Measurements from ENCODE around the gene RGS12.

RGS12 gene

GRCh38 chr4:3305610-3306371, 13.0 kb downstream of the RGS12 start:
- no peak overlapping the region for H3K4me3 Mint-ChIP-seq
- H3K4me1 Mint-ChIP-seq (ENCODE audit: low read depth), result peaks cover 27% of the 10 kb centered on the region
- H3K9me3 Mint-ChIP-seq, result no peaks in the 10 kb centered on the region
- no peak overlapping the region for H3K27ac Mint-ChIP-seq
- peaks cover 38% of the 10 kb centered on the region for H3K27me3 Mint-ChIP-seq (ENCODE audit: low read depth)
- no peaks in the 10 kb centered on the region for H3K36me3 Mint-ChIP-seq (ENCODE audit: low read depth)

DNA sequence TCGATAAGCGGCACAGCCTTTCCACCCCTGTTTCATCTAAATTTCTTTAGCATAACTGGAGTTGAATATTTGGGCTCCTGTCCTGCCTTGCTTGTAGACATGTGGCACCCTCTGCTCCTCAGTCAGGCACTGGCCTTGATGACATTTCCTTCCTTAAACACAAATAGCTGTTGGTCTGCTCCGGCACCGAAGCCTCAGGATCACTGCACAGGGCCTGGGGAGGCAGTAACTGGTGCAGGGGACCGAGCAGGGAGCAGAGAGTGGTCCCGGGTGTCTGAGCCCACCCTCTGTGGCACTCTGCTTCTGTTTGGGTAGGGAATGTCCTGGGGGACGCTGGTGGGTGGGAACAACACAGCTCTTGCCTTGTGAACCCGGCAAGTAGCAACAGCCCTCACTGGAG, 13.6 kb downstream of the RGS12 start:
- Mint-ChIP-seq H3K4me3 (no peak overlapping the region), H3K27me3 (ENCODE audit: low read depth) (peaks cover 33% of the 10 kb centered on the region), H3K4me1 (ENCODE audit: low read depth) (peaks cover 22% of the 10 kb centered on the region), H3K36me3 (ENCODE audit: low read depth) (no peaks in the 10 kb centered on the region), H3K27ac (no peak overlapping the region), H3K9me3 (no peaks in the 10 kb centered on the region)

DNA sequence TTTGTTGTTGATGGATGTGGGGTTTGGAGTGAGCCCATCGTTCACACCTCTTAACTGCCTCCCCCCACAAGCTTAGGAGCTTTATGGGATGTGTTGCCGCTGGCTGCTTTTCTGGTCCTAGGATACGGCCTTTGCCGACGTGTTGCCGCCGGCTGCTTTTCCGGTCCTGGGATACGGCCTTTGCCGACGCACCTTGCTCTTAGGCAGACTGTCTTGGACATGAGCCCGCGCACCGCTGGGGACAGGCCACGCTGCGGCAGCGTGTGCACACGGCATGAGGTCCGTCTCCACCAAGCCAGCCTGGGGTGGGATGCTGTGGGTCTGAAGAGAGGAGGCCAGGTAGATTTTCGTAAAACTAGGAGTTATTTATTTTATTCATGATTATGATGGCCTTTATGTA, 14.2 kb downstream of the RGS12 start:
- no peaks in the 10 kb centered on the region for H3K9me3 Mint-ChIP-seq
- no peak overlapping the region for H3K4me3 Mint-ChIP-seq
- H3K4me1 Mint-ChIP-seq (ENCODE audit: low read depth), result peaks cover 17% of the 10 kb centered on the region
- peaks cover 29% of the 10 kb centered on the region for H3K27me3 Mint-ChIP-seq (ENCODE audit: low read depth)
- H3K36me3 Mint-ChIP-seq (ENCODE audit: low read depth), result no peaks in the 10 kb centered on the region
- H3K27ac Mint-ChIP-seq, result no peak overlapping the region

GRCh38 chr4:3307486-3307885, 14.7 kb downstream of the RGS12 start:
- Mint-ChIP-seq H3K4me1 (ENCODE audit: low read depth) (peaks cover 14% of the 10 kb centered on the region), H3K27me3 (ENCODE audit: low read depth) (peaks cover 26% of the 10 kb centered on the region), H3K36me3 (ENCODE audit: low read depth) (no peaks in the 10 kb centered on the region), H3K4me3 (no peak overlapping the region), H3K9me3 (no peaks in the 10 kb centered on the region), H3K27ac (no peak overlapping the region)

GRCh38 chr4:3307891-3308575, 15.2 kb downstream of the RGS12 start:
- no peaks in the 10 kb centered on the region for H3K36me3 Mint-ChIP-seq (ENCODE audit: low read depth)
- H3K27ac Mint-ChIP-seq, result no peak overlapping the region
- H3K27me3 Mint-ChIP-seq (ENCODE audit: low read depth), result peaks cover 22% of the 10 kb centered on the region
- H3K4me1 Mint-ChIP-seq (ENCODE audit: low read depth), result peaks cover 9% of the 10 kb centered on the region
- H3K4me3 Mint-ChIP-seq, result no peak overlapping the region
- H3K9me3 Mint-ChIP-seq, result no peaks in the 10 kb centered on the region

DNA sequence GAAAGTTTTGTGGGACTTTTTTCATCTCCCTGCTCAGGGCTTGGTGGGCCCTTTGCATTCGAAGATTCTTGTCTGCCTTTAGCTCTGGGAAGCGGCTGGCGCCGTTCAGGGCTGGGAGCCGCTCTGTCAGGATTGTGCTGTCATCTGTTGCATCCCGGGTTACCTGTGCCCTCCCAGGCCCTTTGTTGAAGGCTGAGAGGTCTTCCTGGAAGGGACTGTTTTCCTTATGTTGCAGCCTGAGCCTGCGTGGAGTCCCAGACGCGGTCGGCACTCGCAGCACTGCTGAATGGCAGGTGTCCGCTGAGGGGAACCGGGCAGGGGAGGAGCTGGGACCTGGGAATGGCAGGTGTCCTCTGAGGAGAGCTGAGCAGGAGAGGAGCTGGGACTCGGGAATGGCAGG, 15.9 kb downstream of the RGS12 start:
- no peaks in the 10 kb centered on the region for H3K9me3 Mint-ChIP-seq
- peaks cover 3% of the 10 kb centered on the region for H3K4me1 Mint-ChIP-seq (ENCODE audit: low read depth)
- H3K27ac Mint-ChIP-seq, result no peak overlapping the region
- no peak overlapping the region for H3K4me3 Mint-ChIP-seq
- H3K27me3 Mint-ChIP-seq (ENCODE audit: low read depth), result peaks cover 19% of the 10 kb centered on the region
- H3K36me3 Mint-ChIP-seq (ENCODE audit: low read depth), result no peaks in the 10 kb centered on the region

DNA sequence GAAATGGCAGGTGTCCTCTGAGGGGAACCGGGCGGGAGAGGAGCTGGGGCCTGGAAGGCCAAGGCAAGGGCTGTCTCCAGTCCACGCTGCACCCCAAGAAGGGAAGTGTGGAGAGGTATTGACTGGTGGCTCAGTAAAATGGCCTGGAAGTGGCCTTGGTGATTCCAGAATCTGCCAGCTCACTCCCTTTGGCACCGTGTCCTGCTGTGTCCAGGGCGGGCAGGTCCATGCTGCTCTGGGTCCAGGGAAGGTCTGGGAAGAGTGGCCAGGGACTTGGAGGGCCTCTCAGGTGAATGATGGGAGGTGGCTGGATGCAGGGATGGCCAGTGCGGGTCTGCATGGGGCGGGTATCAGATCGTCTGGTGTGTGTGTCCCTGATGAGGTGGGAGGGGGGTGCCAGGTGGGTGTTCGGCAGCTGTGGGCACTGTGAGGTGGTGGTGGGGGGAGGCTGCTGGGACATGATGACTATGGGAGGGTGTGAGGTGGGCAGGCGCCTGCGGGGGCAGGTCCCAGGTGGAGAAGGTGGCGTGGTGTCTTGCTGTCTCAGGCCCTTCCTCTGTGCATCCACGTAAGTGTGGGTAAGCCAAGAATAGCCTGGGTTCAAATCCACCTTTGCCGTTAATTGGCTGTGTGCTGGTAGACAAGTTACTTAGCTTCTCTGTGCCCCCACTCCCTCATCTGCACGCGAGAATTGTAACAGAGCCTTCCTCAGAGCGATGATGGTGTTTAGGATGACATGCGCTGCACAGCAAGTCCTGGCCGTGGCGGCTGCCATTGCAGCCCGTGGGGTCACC, 17.7 kb downstream of the RGS12 start:
- no peak overlapping the region for H3K4me3 Mint-ChIP-seq
- no peak overlapping the region for H3K27ac Mint-ChIP-seq
- H3K27me3 Mint-ChIP-seq (ENCODE audit: low read depth), result peaks cover 9% of the 10 kb centered on the region
- H3K9me3 Mint-ChIP-seq, result no peaks in the 10 kb centered on the region
- no peaks in the 10 kb centered on the region for H3K36me3 Mint-ChIP-seq (ENCODE audit: low read depth)
- no peaks in the 10 kb centered on the region for H3K4me1 Mint-ChIP-seq (ENCODE audit: low read depth)

- Mint-ChIP-seq H3K27me3 (ENCODE audit: low read depth) (peaks cover 5% of the 10 kb centered on the region), H3K27ac (no peak overlapping the region), H3K36me3 (ENCODE audit: low read depth) (no peaks in the 10 kb centered on the region), H3K4me3 (no peak overlapping the region), H3K9me3 (no peaks in the 10 kb centered on the region), H3K4me1 (ENCODE audit: low read depth) (no peaks in the 10 kb centered on the region)
Observed at GRCh38 chr4:3311095-3311372, 18.2 kb downstream of the RGS12 start.

- no peaks in the 10 kb centered on the region for H3K4me1 Mint-ChIP-seq (ENCODE audit: low read depth)
- H3K4me3 Mint-ChIP-seq, result no peak overlapping the region
- H3K27ac Mint-ChIP-seq, result no peak overlapping the region
- no peaks in the 10 kb centered on the region for H3K9me3 Mint-ChIP-seq
- no peaks in the 10 kb centered on the region for H3K36me3 Mint-ChIP-seq (ENCODE audit: low read depth)
- peaks cover 3% of the 10 kb centered on the region for H3K27me3 Mint-ChIP-seq (ENCODE audit: low read depth)
Observed at GRCh38 chr4:3311489-3312171, 18.8 kb downstream of the RGS12 start.

- H3K9me3 Mint-ChIP-seq, result no peaks in the 10 kb centered on the region
- H3K36me3 Mint-ChIP-seq (ENCODE audit: low read depth), result no peaks in the 10 kb centered on the region
- H3K27ac Mint-ChIP-seq, result no peak overlapping the region
- H3K4me3 Mint-ChIP-seq, result no peak overlapping the region
- H3K27me3 Mint-ChIP-seq (ENCODE audit: low read depth), result peaks cover 3% of the 10 kb centered on the region
- H3K4me1 Mint-ChIP-seq (ENCODE audit: low read depth), result no peaks in the 10 kb centered on the region
Observed at GRCh38 chr4:3312362-3312761, 19.5 kb downstream of the RGS12 start.

- no peaks in the 10 kb centered on the region for H3K4me1 Mint-ChIP-seq (ENCODE audit: low read depth)
- H3K27ac Mint-ChIP-seq, result no peak overlapping the region
- no peak overlapping the region for H3K4me3 Mint-ChIP-seq
- peaks cover 2% of the 10 kb centered on the region for H3K27me3 Mint-ChIP-seq (ENCODE audit: low read depth)
- H3K9me3 Mint-ChIP-seq, result no peaks in the 10 kb centered on the region
- no peaks in the 10 kb centered on the region for H3K36me3 Mint-ChIP-seq (ENCODE audit: low read depth)
Observed at GRCh38 chr4:3313139-3313538, 20.3 kb downstream of the RGS12 start.

- no peaks in the 10 kb centered on the region for H3K4me1 Mint-ChIP-seq (ENCODE audit: low read depth)
- H3K4me3 Mint-ChIP-seq, result no peak overlapping the region
- H3K36me3 Mint-ChIP-seq (ENCODE audit: low read depth), result no peaks in the 10 kb centered on the region
- no peaks in the 10 kb centered on the region for H3K9me3 Mint-ChIP-seq
- H3K27ac Mint-ChIP-seq, result no peak overlapping the region
- H3K27me3 Mint-ChIP-seq (ENCODE audit: low read depth), result no peaks in the 10 kb centered on the region
Observed at GRCh38 chr4:3313556-3314228, 20.9 kb downstream of the RGS12 start.

- Mint-ChIP-seq H3K27me3 (ENCODE audit: low read depth) (no peaks in the 10 kb centered on the region), H3K36me3 (ENCODE audit: low read depth) (no peaks in the 10 kb centered on the region), H3K4me1 (ENCODE audit: low read depth) (no peaks in the 10 kb centered on the region), H3K9me3 (no peaks in the 10 kb centered on the region), H3K4me3 (no peak overlapping the region), H3K27ac (no peak overlapping the region)
Observed at GRCh38 chr4:3314706-3315260, 22.0 kb downstream of the RGS12 start.

DNA sequence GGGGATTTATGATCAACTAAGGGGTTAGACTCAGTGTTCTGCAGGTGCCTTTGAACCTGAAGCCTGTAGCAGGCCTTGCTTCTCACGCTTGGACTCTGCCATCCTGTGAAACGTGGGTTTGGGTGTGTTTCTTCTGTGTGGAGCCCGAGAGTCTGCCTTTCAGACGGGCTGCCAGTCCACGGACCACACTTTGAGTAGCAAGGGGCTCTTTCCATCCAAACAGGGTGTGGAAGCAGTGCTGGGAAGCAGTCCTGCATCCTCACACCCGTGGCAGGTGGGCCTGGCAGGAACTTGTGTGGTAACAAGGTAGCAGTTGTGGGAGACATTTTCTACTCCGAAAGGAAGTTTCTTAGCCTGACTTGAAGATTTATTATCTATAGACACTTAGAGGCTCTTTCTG, 22.7 kb downstream of the RGS12 start:
- H3K4me3 Mint-ChIP-seq, result no peak overlapping the region
- H3K27ac Mint-ChIP-seq, result no peak overlapping the region
- no peaks in the 10 kb centered on the region for H3K36me3 Mint-ChIP-seq (ENCODE audit: low read depth)
- no peaks in the 10 kb centered on the region for H3K9me3 Mint-ChIP-seq
- H3K4me1 Mint-ChIP-seq (ENCODE audit: low read depth), result no peaks in the 10 kb centered on the region
- no peaks in the 10 kb centered on the region for H3K27me3 Mint-ChIP-seq (ENCODE audit: low read depth)

Measured in T-helper 1 cell treated with Interleukin-12 subunit alpha and Interleukin-12 subunit beta and Interleukin-4 antibody, amounts not matched to agents 30 μg/mL and 1 μg/mL, for 36 hours (primary cell).